Measurements from ENCODE around the gene C2CD3.

C2CD3 gene

GRCh38 chr11:73972187-73972586 is 198.6 kb downstream of the C2CD3 start:
- TF ChIP-seq CTCF (IDR thresholded peaks at IDR 0.05): no peak
- H3K27ac ChIP-seq: no peak overlapping the region
- no peaks in the 10 kb centered on the region for H3K9me3 ChIP-seq
- intact Hi-C loops (cut with DNase I; ENCODE audit: low total_unique reads): no loop called here
- no peak for DNase-seq
- H3K4me1 ChIP-seq: no peaks in the 10 kb centered on the region
- H3K4me3 ChIP-seq: no peak overlapping the region
- peaks cover 0 to 33% (median 6%) of the 10 kb centered on the region in 3 donors for H3K36me3 ChIP-seq
- no peaks in the 10 kb centered on the region for H3K27me3 ChIP-seq

- Histone ChIP-seq H3K4me1 (no peaks in the 10 kb centered on the region), H3K4me3 (no peak overlapping the region), H3K27me3 (no peaks in the 10 kb centered on the region), H3K36me3 (peaks cover 0 to 24% (median 4%) of the 10 kb centered on the region in 3 donors), H3K27ac (no peak overlapping the region), H3K9me3 (no peaks in the 10 kb centered on the region)
- intact Hi-C loops (cut with DNase I; ENCODE audit: low total_unique reads): no loop called here
- TF ChIP-seq CTCF (IDR thresholded peaks at IDR 0.05): no peak
- no peak for DNase-seq
Measured at GRCh38 chr11:73971175-73971719, 199.6 kb downstream of the C2CD3 start.

- no peak for TF ChIP-seq CTCF (IDR thresholded peaks at IDR 0.05)
- Histone ChIP-seq H3K9me3 (no peaks in the 10 kb centered on the region), H3K27ac (no peak overlapping the region), H3K4me1 (no peaks in the 10 kb centered on the region), H3K4me3 (no peak overlapping the region), H3K36me3 (peaks cover 0 to 14% (median 0%) of the 10 kb centered on the region in 3 donors), H3K27me3 (no peaks in the 10 kb centered on the region)
- intact Hi-C loops (cut with DNase I; ENCODE audit: low total_unique reads): loop anchor here (10.0 kb wide), 2 partner anchors 55 to 205 kb away; partner anchors contain the start of genes C2CD3 and PPME1
- no peak for DNase-seq
Measured at GRCh38 chr11:73969991-73970800, 200.6 kb downstream of the C2CD3 start.

GRCh38 chr11:73969091-73969490 is 201.7 kb downstream of the C2CD3 start:
- H3K27ac ChIP-seq: no peak overlapping the region
- DNase-seq: no peak
- intact Hi-C loops (cut with DNase I; ENCODE audit: low total_unique reads): loop anchor here (10.0 kb wide), 2 partner anchors 56 to 206 kb away; partner anchors contain the start of genes C2CD3 and PPME1
- peaks cover 0 to 8% (median 4%) of the 10 kb centered on the region in 4 donors for H3K4me1 ChIP-seq
- TF ChIP-seq CTCF (IDR thresholded peaks at IDR 0.05): no peak
- no peaks in the 10 kb centered on the region for H3K27me3 ChIP-seq
- H3K36me3 ChIP-seq: peaks cover 0 to 2% (median 0%) of the 10 kb centered on the region in 3 donors
- no peak overlapping the region for H3K4me3 ChIP-seq
- no peaks in the 10 kb centered on the region for H3K9me3 ChIP-seq

- intact Hi-C loops (cut with DNase I; ENCODE audit: low total_unique reads): loop anchor here (10.0 kb wide), 2 partner anchors 56 to 206 kb away; partner anchors contain the start of genes C2CD3 and PPME1
- TF ChIP-seq CTCF (IDR thresholded peaks at IDR 0.05): no peak
- H3K27ac ChIP-seq: no peak overlapping the region
- H3K4me1 ChIP-seq: peaks cover 0 to 10% (median 6%) of the 10 kb centered on the region in 4 donors
- DNase-seq: no peak
- no peaks in the 10 kb centered on the region for H3K36me3 ChIP-seq
- H3K9me3 ChIP-seq: no peaks in the 10 kb centered on the region
- H3K4me3 ChIP-seq: no peak overlapping the region
- no peaks in the 10 kb centered on the region for H3K27me3 ChIP-seq
Measured at GRCh38 chr11:73968356-73968966, 202.3 kb downstream of the C2CD3 start.
